HL-60 (cell line): ENCODE data around the gene SOX6.

Experiments
- DNase-seq, 2 experiments: peaks; one replicate each; pipeline ENCODE4 v3.0.0-alpha.2; 2010 to 2020; ENCODE audit warnings: low read depth in 1 of 2, low spot score in 1 of 2
- H3K27ac ChIP-seq: fragments of 250-450 bp; sonication (Bioruptor Pico); replicated peaks from 2 replicates; pipeline ENCODE4 v1.5.1; 2020; ENCODE audit warnings: mild to moderate bottlenecking, moderate library complexity
- H3K27me3 ChIP-seq: fragments of 250-450 bp; sonication (Bioruptor Pico); 2 replicates; pipeline ENCODE4 v1.5.1; 2021; ENCODE audit warnings: mild to moderate bottlenecking, moderate library complexity; ENCODE audit not compliant: insufficient read depth, poor library complexity, severe bottlenecking
- H3K4me3 ChIP-seq: replicated peaks from 2 replicates; pipeline ENCODE4 v1.5.1; 2011; ENCODE audit warnings: mild to moderate bottlenecking, control low read depth, low read length; ENCODE audit not compliant: insufficient read depth
- CTCF ChIP-seq: IDR thresholded peaks from one replicate; pipeline ENCODE4 v1.5.1; 2011; ENCODE audit warnings: low read length, control low read depth, inconsistent platforms; ENCODE audit not compliant: insufficient read depth
- GABPA ChIP-seq: IDR thresholded peaks from 2 replicates; pipeline ENCODE4 v1.6.1; 2012; ENCODE audit warnings: low read depth
- POLR2AphosphoS5 ChIP-seq: IDR thresholded peaks from 2 replicates; pipeline ENCODE4 v1.6.1; 2012; ENCODE audit warnings: low read depth
- REST ChIP-seq: IDR thresholded peaks from 2 replicates; pipeline ENCODE4 v1.6.1; 2012; ENCODE audit warnings: low read depth; ENCODE audit not compliant: insufficient replicate concordance
- SPI1 ChIP-seq: IDR thresholded peaks from 2 replicates; pipeline ENCODE4 v1.6.1; 2012; ENCODE audit warnings: low read depth, mild to moderate bottlenecking, borderline replicate concordance
- long read RNA-seq: library from polyadenylated mRNA; unstranded; transcript quantifications from one replicate; pipeline ENCODE4 v2.0.0, GENCODE V29; 2020

The SOX6 gene
- long read RNA-seq, partial matches to known transcripts, result 0 of 2 reads
- long read RNA-seq, other reads (novel, unspliced or antisense), result 2 of 2 reads

GRCh38 chr11:16356057-16356760 is at the start of gene SOX6:
SOX6 (minus strand) TSS chr11:16356546; CDS start chr11:16341248, 15,298 bp downstream.
- no peak within 1 kb of the TSS for H3K4me3 ChIP-seq
- H3K27ac ChIP-seq, result no peak within 1 kb of the TSS
- H3K27me3 ChIP-seq, result peaks cover 2% of the 10 kb centered on the region
- TF ChIP-seq CTCF (no peak), GABPA (no peak)
- no peak for DNase-seq

GRCh38 chr11:16404781-16405285 is 48.5 kb upstream of the SOX6 start:
- no peaks in the 10 kb centered on the region for H3K27me3 ChIP-seq
- TF ChIP-seq GABPA (no peak), REST (no peak), CTCF (no peak), POLR2AphosphoS5 (no peak), SPI1 (no peak)
- H3K27ac ChIP-seq, result no peak overlapping the region
- DNase-seq, result no peak
- H3K4me3 ChIP-seq, result no peak overlapping the region

GRCh38 chr11:16403851-16404250 is 47.5 kb upstream of the SOX6 start:
- Histone ChIP-seq H3K27ac (no peak overlapping the region), H3K4me3 (no peak overlapping the region), H3K27me3 (no peaks in the 10 kb centered on the region)
- no peak for TF ChIP-seq GABPA
- no peak for TF ChIP-seq SPI1
- no peak for TF ChIP-seq CTCF
- no peak for TF ChIP-seq POLR2AphosphoS5
- TF ChIP-seq REST, result no peak
- no peak for DNase-seq

GRCh38 chr11:16403448-16403803 is 47.1 kb upstream of the SOX6 start:
- no peaks in the 10 kb centered on the region for H3K27me3 ChIP-seq
- no peak overlapping the region for H3K4me3 ChIP-seq
- no peak for TF ChIP-seq SPI1
- TF ChIP-seq CTCF, result no peak
- TF ChIP-seq REST, result no peak
- no peak for TF ChIP-seq POLR2AphosphoS5
- TF ChIP-seq GABPA, result no peak
- no peak overlapping the region for H3K27ac ChIP-seq
- no peak for DNase-seq
